Measurements from ENCODE around the gene CBX1. TPM values are rescaled to one million over a fixed set of nuclear protein-coding genes. Genes with fewer than 3 reads are reported as not detected.

The CBX1 gene
- total and polyA plus RNA-seq, 2 of the 13 experiments (the other 11 are each of a cell fraction or from before 2014, with no cell fraction given) = 17.8 to 108 TPM

- TF ChIP-seq BCLAF1 (IDR thresholded peaks at IDR 0.05) = no peak
- TF ChIP-seq ZNF703 (CRISPR knock-in tag; IDR thresholded peaks at IDR 0.05; ENCODE audit: borderline replicate concordance) = no peak
- TF ChIP-seq DNMT3B (CRISPR knock-in tag; conservative IDR thresholded peaks at IDR 0.05) = peak; percentile 36; the same call in 1 of the 2 replicates
- peak; percentile 56 for TF ChIP-seq SP5 (CRISPR knock-in tag; IDR thresholded peaks at IDR 0.05; ENCODE audit: borderline replicate concordance, low read depth)
- TF ChIP-seq ZNF784 (CRISPR knock-in tag; IDR thresholded peaks at IDR 0.05; ENCODE audit: borderline replicate concordance) = no peak; the same call in 1 of the 2 replicates
- no peak for TF ChIP-seq HMG20A (CRISPR knock-in tag; IDR thresholded peaks at IDR 0.05; ENCODE audit: borderline replicate concordance)
- no peak for TF ChIP-seq RFX3 (CRISPR knock-in tag; IDR thresholded peaks at IDR 0.05)
- no peak for TF ChIP-seq ZBTB40 (IDR thresholded peaks at IDR 0.05)
- TF ChIP-seq ZBTB40 (CRISPR knock-in tag; IDR thresholded peaks at IDR 0.05) = peak; percentile 74; the same call in 1 of the 2 replicates
- no peak for TF ChIP-seq PLRG1 (conservative IDR thresholded peaks at IDR 0.05)
- peak; percentile 75 for TF ChIP-seq FOXK1 (CRISPR knock-in tag; IDR thresholded peaks at IDR 0.05; ENCODE audit: borderline replicate concordance, low read depth)
- TF ChIP-seq ZNF670 (CRISPR knock-in tag; IDR thresholded peaks at IDR 0.05; ENCODE audit: borderline replicate concordance) = peak; percentile 84; the same call in 1 of the 2 replicates
- no peak for TF ChIP-seq ZBTB14 (CRISPR knock-in tag; IDR thresholded peaks at IDR 0.05)
- TF ChIP-seq DRAP1 (CRISPR knock-in tag; IDR thresholded peaks at IDR 0.05) = peak; percentile 82
These were observed 6.1 kb upstream of the CBX1 start, which contains the start of gene SNX11 (continued) for GRCh38 chr17:48107137-48108055.
